Smooth muscle cell (in vitro differentiated cells): ENCODE data around the gene DDI2. TPM values are rescaled to one million over a fixed set of nuclear protein-coding genes. Genes with fewer than 3 reads are reported as not detected.

Source experiments
- DNase-seq: peaks from one replicate; lab custom pipeline; 2025; ENCODE audit not compliant: unreplicated experiment; lab: John Stamatoyannopoulos, UW
- H2AFZ ChIP-seq: fragments of 200-600 bp; sonication (generic); 2 replicates; pipeline ENCODE4 v1.6.0; 2016; ENCODE audit warnings: antibody characterized with exemption, low read depth, mild to moderate bottlenecking
- H3F3A ChIP-seq: fragments of 200-600 bp; sonication (generic); 2 replicates; pipeline ENCODE4 v1.6.0; 2017; ENCODE audit warnings: antibody characterized with exemption, low read depth
- H3K27ac ChIP-seq: fragments of 200-600 bp; sonication (generic); 2 replicates; pipeline ENCODE4 v1.5.1; 2016; ENCODE audit warnings: low read depth, mild to moderate bottlenecking
- H3K27me3 ChIP-seq: fragments of 200-600 bp; sonication (generic); 2 replicates; pipeline ENCODE4 v1.6.1; 2016; ENCODE audit warnings: low read depth, mild to moderate bottlenecking
- H3K36me3 ChIP-seq: fragments of 200-600 bp; sonication (generic); 2 replicates; pipeline ENCODE4 v1.5.1; 2016; ENCODE audit warnings: low read depth
- H3K4me1 ChIP-seq: fragments of 200-600 bp; sonication (generic); 2 replicates; pipeline ENCODE4 v1.5.1; 2016; ENCODE audit warnings: low read depth
- H3K4me2 ChIP-seq: fragments of 200-600 bp; sonication (generic); 2 replicates; pipeline ENCODE4 v1.6.0; 2016; ENCODE audit warnings: mild to moderate bottlenecking
- H3K4me3 ChIP-seq: fragments of 200-600 bp; sonication (generic); 2 replicates; pipeline ENCODE4 v1.5.1; 2016; ENCODE audit warnings: mild to moderate bottlenecking
- H3K79me2 ChIP-seq: fragments of 200-600 bp; sonication (generic); 2 replicates; pipeline ENCODE4 v1.6.0; 2016; ENCODE audit warnings: low read depth, mild to moderate bottlenecking
- H3K9ac ChIP-seq: fragments of 200-600 bp; sonication (generic); 2 replicates; pipeline ENCODE4 v1.6.0; 2016; ENCODE audit warnings: low read depth
- H3K9me3 ChIP-seq: fragments of 200-600 bp; sonication (generic); replicated peaks from 2 replicates; pipeline ENCODE4 v1.5.1; 2016; ENCODE audit warnings: low read depth
- H4K20me1 ChIP-seq: fragments of 200-600 bp; sonication (generic); 2 replicates; pipeline ENCODE4 v1.6.0; 2016; ENCODE audit warnings: low read depth
- CTCF ChIP-seq: fragments of 200-600 bp; sonication (generic); IDR thresholded peaks from 2 replicates; pipeline ENCODE4 v1.5.1; 2017; ENCODE audit warnings: borderline replicate concordance, mild to moderate bottlenecking, antibody characterized with exemption; ENCODE audit not compliant: insufficient read depth, poor library complexity, severe bottlenecking
- whole genome bisulfite sequencing: methylation state at CpG from one replicate; pipeline ENCODE4 v1.1.7; 2016; ENCODE audit warnings: low lambda C conversion rate; 5-methylcytosine and 5-hydroxymethylcytosine counted together
- polyA plus RNA-seq: library from polyadenylated mRNA; unstranded; fragments of >200 nt; fragmentation: Nextera tagmentation; extraction: Ambion mirVana; gene quantifications from 2 replicates; pipeline ENCODE4 v1.2.1, GENCODE V29; 2016
- total RNA-seq: library from RNA; depleted of rRNA; stranded (reverse); fragments of >200 nt; gene quantifications from 2 replicates; pipeline ENCODE4 v1.2.3, GENCODE V29; 2014

The DDI2 gene
- total and polyA plus RNA-seq, 2 experiments from 2014 or later: 3.5 to 10.9 TPM

GRCh38 chr1:15667362-15667761 lies 50.1 kb downstream of the DDI2 start:
- H3F3A ChIP-seq: no peaks in the 10 kb centered on the region
- H3K27ac ChIP-seq: no peak overlapping the region
- no peaks in the 10 kb centered on the region for H3K4me1 ChIP-seq
- H2AFZ ChIP-seq: no peak overlapping the region
- H3K79me2 ChIP-seq: no peaks in the 10 kb centered on the region
- no peak overlapping the region for H3K9ac ChIP-seq
- no peak overlapping the region for H3K4me3 ChIP-seq
- H3K27me3 ChIP-seq: no peaks in the 10 kb centered on the region
- 95% methylated on average over 7 of the region's 7 CpGs for WGBS
- no peak for DNase-seq
- TF ChIP-seq CTCF: no peak
- no peaks in the 10 kb centered on the region for H3K36me3 ChIP-seq
- no peak overlapping the region for H3K4me2 ChIP-seq
- H4K20me1 ChIP-seq: no peaks in the 10 kb centered on the region
- no peaks in the 10 kb centered on the region for H3K9me3 ChIP-seq

- Histone ChIP-seq H3K4me3 (no peak overlapping the region), H3K4me2 (no peak overlapping the region), H3F3A (no peaks in the 10 kb centered on the region), H3K27ac (no peak overlapping the region), H3K27me3 (no peaks in the 10 kb centered on the region), H3K36me3 (no peaks in the 10 kb centered on the region), H3K9me3 (no peaks in the 10 kb centered on the region), H3K4me1 (no peaks in the 10 kb centered on the region), H3K79me2 (no peaks in the 10 kb centered on the region), H3K9ac (no peak overlapping the region), H4K20me1 (no peaks in the 10 kb centered on the region), H2AFZ (no peak overlapping the region)
- TF ChIP-seq CTCF: no peak
- no peak for DNase-seq
- WGBS: 88% methylated on average over 5 of the region's 5 CpGs
Measured at GRCh38 chr1:15668089-15668754, 51.0 kb downstream of the DDI2 start.

- no peak overlapping the region for H3K4me2 ChIP-seq
- no peaks in the 10 kb centered on the region for H3F3A ChIP-seq
- no peak overlapping the region for H3K4me3 ChIP-seq
- no peaks in the 10 kb centered on the region for H3K27me3 ChIP-seq
- TF ChIP-seq CTCF: no peak
- no peak overlapping the region for H3K27ac ChIP-seq
- H3K36me3 ChIP-seq: no peaks in the 10 kb centered on the region
- DNase-seq: no peak
- H3K9ac ChIP-seq: no peak overlapping the region
- no peaks in the 10 kb centered on the region for H3K9me3 ChIP-seq
- H2AFZ ChIP-seq: no peak overlapping the region
- H4K20me1 ChIP-seq: no peaks in the 10 kb centered on the region
- no peaks in the 10 kb centered on the region for H3K4me1 ChIP-seq
- no peaks in the 10 kb centered on the region for H3K79me2 ChIP-seq
- WGBS: 90% methylated on average over 10 of the region's 10 CpGs
Measured at GRCh38 chr1:15669074-15669473, 51.8 kb downstream of the DDI2 start.

- H2AFZ ChIP-seq: no peak overlapping the region
- TF ChIP-seq CTCF: no peak
- WGBS: 89% methylated on average over 4 of the region's 4 CpGs
Measured at GRCh38 chr1:15669864-15670263, 52.6 kb downstream of the DDI2 start.

More at GRCh38 chr1:15669864-15670263, 52.6 kb downstream of the DDI2 start:
- Histone ChIP-seq H3K4me1 (no peaks in the 10 kb centered on the region), H3K27ac (no peak overlapping the region), H4K20me1 (no peaks in the 10 kb centered on the region), H3F3A (no peaks in the 10 kb centered on the region), H3K4me3 (no peak overlapping the region), H3K36me3 (no peaks in the 10 kb centered on the region), H3K4me2 (no peak overlapping the region), H3K9ac (no peak overlapping the region), H3K79me2 (no peaks in the 10 kb centered on the region), H3K9me3 (no peaks in the 10 kb centered on the region), H3K27me3 (no peaks in the 10 kb centered on the region)
- DNase-seq: no peak
